Stimulated activated CD8-positive, alpha-beta memory T cell treated with anti-CD3 and anti-CD28 coated beads, Interleukin-15, amount 100 ng/mL, for 1 hour (primary cell): ENCODE results near the gene UMOD.

Experiments
- DNase-seq: peaks from one replicate; pipeline ENCODE4 v3.0.0-alpha.2; 2020; ENCODE audit warnings: low read depth

The UMOD gene

GRCh38 chr16:20364051-20364450 is 11.5 kb upstream of the UMOD start:
- no peak for DNase-seq

GRCh38 chr16:20363191-20363590 is 10.7 kb upstream of the UMOD start:
- no peak for DNase-seq

DNA sequence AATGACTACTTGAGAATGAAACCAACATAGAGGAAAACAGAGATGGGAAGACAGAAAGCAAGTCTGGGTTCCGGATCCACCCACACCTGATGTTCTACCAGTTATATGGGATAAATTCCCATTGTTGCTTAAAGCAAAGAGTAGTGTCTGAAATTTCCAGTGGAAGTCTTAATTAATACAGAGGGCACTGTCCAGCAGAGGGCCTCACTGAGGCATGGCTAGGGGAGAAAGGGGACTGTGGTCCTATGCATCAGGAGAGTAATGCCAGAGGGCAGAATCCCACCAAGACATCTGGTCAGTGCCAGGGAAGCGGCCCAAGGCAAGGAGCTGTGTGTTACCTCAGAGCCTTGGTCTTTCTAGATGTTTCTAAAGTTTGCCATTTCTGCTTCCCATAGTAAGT is 7.5 kb upstream of the UMOD start:
- no peak for DNase-seq

DNA sequence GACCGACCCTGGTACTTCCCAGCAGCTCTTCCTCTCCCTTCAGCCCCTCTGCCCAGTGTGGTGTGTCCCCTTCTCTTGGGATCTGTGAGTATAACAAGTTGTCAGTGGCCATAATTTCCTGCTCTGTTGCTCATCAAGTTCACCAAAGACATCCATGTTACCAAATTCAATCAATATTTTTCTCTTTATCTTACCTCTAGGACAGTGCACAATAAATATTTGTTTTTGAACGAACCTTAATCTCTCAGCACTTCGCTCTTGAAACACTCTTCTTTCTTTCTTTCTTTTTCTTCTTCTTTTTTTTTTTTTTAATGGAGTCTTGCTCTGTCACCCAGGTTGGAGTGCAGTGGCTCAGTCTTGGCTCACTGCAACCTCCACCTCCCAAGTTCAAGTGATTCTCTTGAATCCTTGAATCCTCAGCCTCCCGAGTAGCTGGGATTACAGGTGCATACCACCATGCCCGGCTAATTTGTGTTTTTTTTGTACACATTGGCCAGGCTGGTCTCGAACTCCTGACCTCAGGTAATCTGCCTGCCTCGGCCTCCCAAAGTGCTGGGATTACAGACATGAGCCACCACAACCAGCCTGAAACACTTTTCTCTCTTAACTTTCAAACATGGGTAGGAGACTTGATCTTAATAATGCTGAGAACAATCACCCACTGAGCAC is 2.7 kb upstream of the UMOD start:
- DNase-seq: no peak

DNA sequence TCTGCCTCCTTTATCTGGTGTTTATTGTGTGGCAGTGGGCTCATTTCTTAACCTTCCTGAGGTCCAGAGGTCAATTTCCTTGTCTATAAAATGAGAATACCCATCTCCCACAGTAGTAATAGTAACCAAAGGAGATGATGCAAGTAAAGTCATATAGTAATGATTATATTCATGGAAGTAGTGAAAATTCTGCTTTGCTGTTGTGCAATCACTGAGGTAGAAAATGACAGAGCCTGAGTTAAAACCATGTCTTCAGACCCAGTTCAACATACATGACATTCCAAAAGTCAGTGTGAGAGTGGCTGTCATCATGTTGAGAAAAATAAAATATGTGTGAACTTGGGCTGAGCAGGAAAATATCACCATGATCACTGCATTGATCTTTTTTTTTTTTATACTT is 864 bp upstream of the UMOD start:
- no peak for DNase-seq

- DNase-seq: no peak
Measured at GRCh38 chr16:20349615-20350014, 2.9 kb downstream of the UMOD start.

GRCh38 chr16:20348365-20349185 is 3.9 kb downstream of the UMOD start:
- no peak for DNase-seq

DNA sequence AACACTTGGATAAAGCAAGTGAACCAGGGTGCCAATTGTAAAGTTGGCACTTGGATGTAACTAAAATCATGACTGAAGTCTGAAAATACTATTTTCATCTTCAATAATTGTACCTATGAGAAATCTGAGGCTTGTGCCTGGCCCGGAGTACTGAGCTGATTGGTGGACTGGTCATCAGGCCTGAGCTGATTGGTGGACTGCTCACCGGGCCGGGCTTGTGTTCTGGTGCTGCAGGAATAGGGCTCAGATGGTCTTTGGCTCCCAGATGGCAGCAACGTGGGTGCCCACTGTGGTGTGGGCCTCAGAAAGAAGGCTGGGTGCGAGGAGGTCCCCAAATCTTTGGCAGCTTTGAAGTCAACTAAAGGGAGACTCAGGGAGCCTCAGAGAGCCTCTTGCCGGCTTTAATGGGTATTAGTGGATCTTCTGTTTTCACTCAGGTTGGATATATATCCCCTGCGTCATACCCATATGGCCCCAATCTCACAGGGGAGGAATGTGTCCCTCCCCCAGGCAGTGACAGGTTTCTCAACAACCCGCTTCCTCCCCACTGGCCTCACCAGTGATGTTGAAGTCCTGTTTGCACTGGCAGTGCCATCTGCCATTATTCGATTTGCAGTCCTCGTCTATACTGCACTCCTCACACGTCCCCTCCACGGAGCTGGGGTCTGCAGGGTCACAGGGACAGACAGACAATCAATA is 4.7 kb downstream of the UMOD start:
- no peak for DNase-seq

- no peak for DNase-seq
Measured at GRCh38 chr16:20344611-20345010, 7.9 kb downstream of the UMOD start.

- DNase-seq: no peak
Measured at GRCh38 chr16:20339744-20340143, 12.8 kb downstream of the UMOD start.

- DNase-seq: no peak
Measured at GRCh38 chr16:20336955-20337354, 15.6 kb downstream of the UMOD start.

DNA sequence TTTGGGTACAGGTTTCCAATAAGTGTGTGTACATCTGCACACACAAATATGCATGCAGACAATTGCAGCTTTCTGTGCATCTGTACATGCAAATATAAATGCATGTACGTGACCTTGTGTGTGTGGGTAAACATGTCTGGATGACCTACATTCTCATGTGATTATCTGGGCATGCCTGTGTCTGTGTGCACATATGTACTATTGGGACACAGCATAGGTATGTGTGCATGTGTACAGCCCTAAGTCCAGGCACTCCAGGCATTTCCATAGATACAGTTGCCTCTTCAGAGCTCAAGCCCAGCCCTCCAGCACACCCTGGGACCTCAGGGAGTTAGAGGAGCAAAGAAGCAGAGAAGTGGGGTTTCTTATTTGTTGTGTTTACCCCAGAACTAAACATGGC is 18.1 kb downstream of the UMOD start:
- DNase-seq: no peak

DNA sequence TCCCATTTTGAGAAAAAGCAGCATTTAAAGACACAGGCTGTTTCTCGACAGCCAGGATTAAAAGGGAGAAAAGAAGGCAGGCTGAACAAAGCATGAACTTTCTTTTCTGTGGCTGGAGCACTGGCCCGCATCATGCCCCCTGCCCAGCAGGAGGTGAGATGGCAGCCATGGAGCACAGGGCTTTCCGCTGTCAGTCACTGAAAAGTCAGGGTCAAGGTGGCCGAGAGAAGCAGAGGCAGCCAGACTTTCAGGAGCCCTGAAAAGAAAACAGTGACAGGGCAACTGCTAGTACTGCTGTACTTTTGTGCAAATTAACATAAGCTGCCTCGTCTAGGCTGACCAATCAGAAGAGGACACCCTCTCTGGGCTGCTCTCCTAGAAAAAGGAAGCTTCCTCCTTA is 19.4 kb downstream of the UMOD start:
- no peak for DNase-seq

DNA sequence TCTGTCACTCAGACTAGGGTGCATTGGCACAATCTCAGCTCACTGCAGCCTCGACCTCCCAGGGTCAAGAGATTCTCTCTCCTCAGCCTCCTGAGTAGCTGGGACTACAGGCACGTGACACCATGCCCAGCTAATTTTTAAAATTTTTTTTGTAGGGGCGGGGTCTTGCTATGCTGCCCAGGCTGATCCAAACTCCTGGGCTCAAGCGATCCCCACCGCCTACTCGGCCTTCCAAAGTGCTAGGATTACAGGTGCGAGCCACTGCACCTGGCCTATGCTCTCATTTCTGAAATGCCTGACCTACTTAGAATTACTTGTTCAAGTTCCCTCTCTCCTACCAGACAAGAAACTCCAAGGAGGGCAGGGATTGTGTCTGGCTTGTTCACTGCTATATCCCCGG is 20.1 kb downstream of the UMOD start:
- no peak for DNase-seq

DNA sequence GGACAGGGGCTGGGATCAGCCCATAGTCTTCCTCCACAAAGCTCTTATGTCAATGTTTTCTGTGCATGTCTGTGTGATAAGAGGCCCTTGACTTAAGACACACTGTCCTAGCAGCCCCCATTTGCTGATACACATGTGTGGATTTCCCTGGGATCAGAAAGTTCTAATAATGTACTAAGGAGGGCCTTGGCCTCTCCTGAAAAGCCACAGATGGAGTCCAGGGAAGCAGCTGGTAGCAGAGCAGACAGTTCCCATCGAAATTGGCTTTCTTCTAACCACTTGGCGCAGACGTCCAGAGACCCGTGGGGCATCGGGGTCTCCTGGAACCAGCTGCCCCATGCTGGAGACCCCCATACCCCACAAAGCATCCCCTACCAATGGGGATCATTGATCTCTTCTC is 20.9 kb downstream of the UMOD start:
- no peak for DNase-seq

GRCh38 chr16:20329392-20330138 is 22.9 kb downstream of the UMOD start:
- no peak for DNase-seq

DNA sequence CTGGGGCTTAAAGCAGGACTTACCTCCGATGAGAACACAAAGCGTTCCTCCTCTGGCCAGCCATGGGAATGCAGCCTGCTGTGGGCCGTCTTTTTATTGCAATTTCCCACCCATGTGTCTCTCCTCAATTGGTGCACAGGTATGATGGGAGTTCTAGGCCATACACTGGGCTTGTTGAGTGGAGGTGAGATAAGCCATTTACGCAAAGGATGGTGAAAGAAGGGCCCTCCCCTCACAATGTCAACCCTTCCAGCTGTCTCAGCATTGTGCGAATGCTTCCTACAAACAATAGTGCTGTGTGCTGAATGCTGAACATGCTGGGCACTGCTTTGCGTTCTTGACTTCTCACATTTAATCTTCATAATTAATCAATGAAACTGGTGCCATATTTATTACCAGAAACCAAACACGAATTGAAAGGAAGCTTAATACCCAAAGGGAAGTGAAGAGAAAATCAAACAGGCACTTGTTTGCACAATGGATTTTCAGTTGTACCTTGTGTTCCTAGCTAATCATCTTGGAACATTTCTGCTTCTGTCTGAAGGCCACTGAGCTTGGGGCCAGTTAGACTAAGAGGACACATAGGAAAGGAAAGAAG is 25.0 kb downstream of the UMOD start, which contains the start of gene GP2:
Gene GP2 (minus strand): TSS at position 70 of the 598 bp plus-strand sequence. CDS start 1,082 bp downstream, outside the sequence.
- DNase-seq: no peak

- DNase-seq: no peak
Measured at GRCh38 chr16:20326321-20326720, 26.2 kb downstream of the UMOD start.

DNA sequence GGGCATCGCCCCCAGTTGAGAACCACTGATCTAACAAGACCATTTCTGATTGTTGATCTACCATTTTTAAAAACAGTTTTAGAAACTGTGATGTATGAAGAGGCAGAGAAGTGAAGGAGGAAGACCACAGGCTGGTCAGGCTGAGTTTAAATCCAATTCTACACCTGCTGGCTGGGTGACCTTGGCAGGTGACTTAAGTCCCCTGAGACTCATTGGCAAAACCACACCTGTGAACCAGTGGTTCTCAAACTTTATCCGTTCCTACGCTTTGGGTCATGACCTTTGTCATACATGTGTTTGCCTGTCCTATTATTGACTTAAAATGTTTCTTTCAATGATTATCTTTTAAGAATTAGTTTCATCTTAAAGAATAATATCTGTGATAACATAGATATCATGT is 27.5 kb downstream of the UMOD start:
- no peak for DNase-seq

- DNase-seq: no peak
Measured at GRCh38 chr16:20323591-20324117, 28.9 kb downstream of the UMOD start.

- no peak for DNase-seq
Measured at GRCh38 chr16:20322696-20323095, 29.8 kb downstream of the UMOD start.

DNA sequence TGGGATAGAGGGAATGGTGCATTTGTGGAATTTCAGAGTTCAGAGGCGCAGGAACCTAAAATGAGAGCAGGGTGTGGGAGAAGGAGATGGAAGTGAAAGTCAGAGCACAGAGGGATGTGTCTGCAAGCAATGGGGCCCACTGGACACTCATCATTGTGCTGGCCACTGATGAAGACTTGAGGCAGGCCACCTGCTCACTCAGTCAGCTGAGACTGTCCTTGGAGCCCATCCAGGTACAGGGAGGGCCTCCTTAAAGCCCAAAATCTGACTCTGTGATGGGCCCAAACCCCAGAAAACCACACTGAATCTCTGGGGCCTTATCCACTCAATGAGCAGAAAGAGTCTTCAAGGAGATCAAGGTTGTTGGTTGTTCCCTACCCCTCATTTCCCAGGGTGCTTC is 30.8 kb downstream of the UMOD start:
- DNase-seq: no peak
